Measurements from ENCODE around the gene UGP2. TPM values are rescaled to one million over a fixed set of nuclear protein-coding genes. Genes with fewer than 3 reads are reported as not detected.

UGP2 gene
- total and polyA plus RNA-seq, 2 donors (not counting 3 experiments of a cell fraction or from before 2014, with no cell fraction given), result 14.2 to 57.7 TPM

GRCh38 chr2:63878486-63878885 is 36.8 kb downstream of the UGP2 start:
- no peaks in the 10 kb centered on the region for H3K27me3 ChIP-seq (ENCODE audit: control insufficient read depth in 2 of 2, insufficient read depth in 2 of 2, low read length in 2 of 2)
- ChIA-PET CTCF (interaction anchor here (1.2 kb wide), 1 partner anchor 26 kb away, joined by 3 read pairs; no protein-coding TSS in a partner anchor), POLR2A (no interaction called here)
- no peaks in the 10 kb centered on the region for H3K9me3 ChIP-seq (replicated peaks; ENCODE audit: control insufficient read depth, insufficient read depth, low read length)
- BruUV-seq (replicated peaks), result no TSS peak
- DNase-seq (ENCODE audit: low read depth, low spot score) (no peak), FAIRE-seq (no peak)
- no peak overlapping the region for H3K9ac ChIP-seq (replicated peaks; ENCODE audit: extremely low read depth, insufficient read depth, low read length)
- TF ChIP-seq POLR2A (IDR thresholded peaks at IDR 0.05; ENCODE audit: low read depth, low read length) (no peak), MYC (IDR thresholded peaks at IDR 0.05; ENCODE audit: low read depth, low read length) (no peak), GATA2 (IDR thresholded peaks at IDR 0.05; ENCODE audit: insufficient read depth, insufficient read length, low read depth, low read length) (no peak), JUN (IDR thresholded peaks at IDR 0.05; ENCODE audit: borderline replicate concordance, insufficient read depth, insufficient read length, low read depth) (no peak), POLR2AphosphoS5 (IDR thresholded peaks at IDR 0.05; ENCODE audit: insufficient read depth, low read depth, low read length) (no peak), MAX (IDR thresholded peaks at IDR 0.05; ENCODE audit: insufficient read depth, insufficient read length) (no peak), FOS (IDR thresholded peaks at IDR 0.05; ENCODE audit: borderline replicate concordance, insufficient read depth, low read length) (no peak), CTCF (IDR thresholded peaks at IDR 0.05; ENCODE audit: extremely low read depth in 1 of 2, insufficient read depth in 1 of 2, low read depth in 1 of 2, low read length in 2 of 2) (no peak), EZH2 (IDR thresholded peaks at IDR 0.05; ENCODE audit: borderline replicate concordance, low read depth, low read length, severe bottlenecking) (no peak)
- peaks cover 3 to 5% of the 10 kb centered on the region in 2 experiments for H3K36me3 ChIP-seq (ENCODE audit: control insufficient read depth in 2 of 2, extremely low read depth in 1 of 2, insufficient read depth in 2 of 2, low read length in 2 of 2)
- dilution Hi-C loops (cut with MboI; ENCODE audit: extremely low pct_ligation_motif_present, low sequenced_read_pairs) (no loop called here), intact Hi-C loops (cut with micrococcal nuclease) (no loop called here)
- H3K9me1 ChIP-seq (replicated peaks; ENCODE audit: control insufficient read depth, extremely low read depth, insufficient read depth, low read length), result no peaks in the 10 kb centered on the region
- H3K27ac ChIP-seq (ENCODE audit: insufficient read depth, low read depth, low read length), result no peak overlapping the region
- H3K79me2 ChIP-seq (ENCODE audit: control insufficient read depth, insufficient read depth, low read length), result peaks cover under 1% of the 10 kb centered on the region
- no peak overlapping the region for H3K4me2 ChIP-seq (ENCODE audit: insufficient read depth, low read length)
- H3K4me1 ChIP-seq (ENCODE audit: control insufficient read depth, extremely low read depth, insufficient read depth, low read length), result no peaks in the 10 kb centered on the region
- no peak overlapping the region for H2AFZ ChIP-seq (ENCODE audit: low read depth, low read length)
- H3K4me3 ChIP-seq (replicated peaks in 1 of 3; ENCODE audit: insufficient read depth in 1 of 3, low read depth in 1 of 3, low read length in 3 of 3), result no peak overlapping the region
- H4K20me1 ChIP-seq (replicated peaks; ENCODE audit: control insufficient read depth, extremely low read depth, insufficient read depth, low read length), result no peaks in the 10 kb centered on the region
